Measurements from ENCODE around the gene ADRM1.

Gene ADRM1

DNA sequence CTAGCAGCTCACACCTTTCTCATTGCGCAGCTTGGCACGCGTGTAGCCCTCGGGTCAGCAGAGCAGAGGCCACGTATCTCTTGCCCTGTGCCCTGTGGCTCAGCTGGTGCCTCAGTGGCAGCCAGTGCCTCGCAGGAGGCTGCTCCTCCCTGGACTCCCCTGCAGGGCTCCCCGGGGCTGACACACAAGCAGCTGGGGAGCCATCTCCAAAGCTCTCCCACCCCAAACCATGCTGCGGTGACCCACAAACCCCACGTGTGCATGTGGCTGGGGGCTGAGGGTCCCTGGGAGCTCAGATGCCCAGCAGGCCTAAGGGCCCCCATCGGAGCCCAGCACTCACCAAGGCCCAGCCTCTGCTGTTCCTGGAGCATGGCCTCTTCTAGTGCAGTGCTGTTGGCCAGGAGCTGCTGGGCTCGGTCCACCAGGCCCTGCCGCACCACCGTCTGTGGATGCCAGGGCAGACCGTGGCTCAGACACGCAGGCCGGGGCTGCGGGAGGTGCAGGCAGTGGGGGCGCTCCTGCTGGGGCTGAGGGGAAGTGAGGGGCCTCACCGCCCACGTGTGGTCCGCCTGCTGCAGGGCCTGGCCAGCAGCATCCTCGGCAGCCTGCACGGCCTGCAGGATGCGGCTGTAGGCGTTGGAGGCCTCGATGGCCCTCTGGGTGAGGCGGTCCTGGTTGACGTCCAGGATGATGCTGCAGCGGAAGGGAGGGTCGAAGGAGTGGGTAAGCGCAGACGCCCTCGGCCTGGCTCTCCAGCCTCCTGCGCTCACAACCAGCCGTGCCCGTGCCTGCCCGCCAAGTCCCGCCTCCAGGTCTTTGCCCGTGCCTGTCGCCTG lies 13.8 kb downstream of the ADRM1 start:
- TF ChIP-seq, protein P1, sequence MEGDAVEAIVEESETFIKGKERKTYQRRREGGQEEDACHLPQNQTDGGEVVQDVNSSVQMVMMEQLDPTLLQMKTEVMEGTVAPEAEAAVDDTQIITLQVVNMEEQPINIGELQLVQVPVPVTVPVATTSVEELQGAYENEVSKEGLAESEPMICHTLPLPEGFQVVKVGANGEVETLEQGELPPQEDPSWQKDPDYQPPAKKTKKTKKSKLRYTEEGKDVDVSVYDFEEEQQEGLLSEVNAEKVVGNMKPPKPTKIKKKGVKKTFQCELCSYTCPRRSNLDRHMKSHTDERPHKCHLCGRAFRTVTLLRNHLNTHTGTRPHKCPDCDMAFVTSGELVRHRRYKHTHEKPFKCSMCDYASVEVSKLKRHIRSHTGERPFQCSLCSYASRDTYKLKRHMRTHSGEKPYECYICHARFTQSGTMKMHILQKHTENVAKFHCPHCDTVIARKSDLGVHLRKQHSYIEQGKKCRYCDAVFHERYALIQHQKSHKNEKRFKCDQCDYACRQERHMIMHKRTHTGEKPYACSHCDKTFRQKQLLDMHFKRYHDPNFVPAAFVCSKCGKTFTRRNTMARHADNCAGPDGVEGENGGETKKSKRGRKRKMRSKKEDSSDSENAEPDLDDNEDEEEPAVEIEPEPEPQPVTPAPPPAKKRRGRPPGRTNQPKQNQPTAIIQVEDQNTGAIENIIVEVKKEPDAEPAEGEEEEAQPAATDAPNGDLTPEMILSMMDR (IDR thresholded peaks at IDR 0.05; ENCODE audit: low read depth, low read length) = no peak
- DNase-seq (ENCODE audit: low read depth, low spot score) = no peak
- in situ Hi-C loops (cut with HindIII; ENCODE audit: low sequenced_read_pairs) = no loop called here
- no peak overlapping the region for H3K4me3 ChIP-seq (ENCODE audit: low read depth, low read length)

DNA sequence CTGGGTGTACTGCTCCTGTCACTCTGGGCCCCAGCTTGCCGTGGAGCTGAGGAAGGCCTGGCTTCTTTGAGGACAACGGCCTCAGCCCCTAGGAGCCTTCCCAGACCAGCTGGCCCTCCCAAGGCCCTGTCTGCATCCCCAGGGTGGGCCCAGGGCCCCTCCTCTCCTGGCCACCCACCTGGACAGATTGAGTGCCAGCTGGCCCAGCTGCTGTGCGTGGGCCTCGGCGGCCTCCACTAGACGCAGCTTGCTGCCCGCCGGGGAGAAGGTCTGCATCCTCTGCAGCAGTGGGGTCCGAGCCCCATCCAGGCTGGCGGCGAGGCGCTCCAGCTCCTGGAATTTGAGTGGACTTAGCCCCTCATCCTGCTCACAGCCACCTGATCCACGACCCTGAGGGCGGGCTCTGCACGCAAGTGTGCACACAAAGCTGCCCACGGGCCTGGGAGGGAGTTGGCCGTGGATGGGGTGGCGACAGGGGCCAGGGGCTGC lies 14.4 kb downstream of the ADRM1 start:
- in situ Hi-C loops (cut with HindIII; ENCODE audit: low sequenced_read_pairs) = no loop called here
- TF ChIP-seq, protein P1 (IDR thresholded peaks at IDR 0.05; ENCODE audit: low read depth, low read length) = no peak
- DNase-seq (ENCODE audit: low read depth, low spot score) = no peak
- H3K4me3 ChIP-seq (ENCODE audit: low read depth, low read length) = no peak overlapping the region

DNA sequence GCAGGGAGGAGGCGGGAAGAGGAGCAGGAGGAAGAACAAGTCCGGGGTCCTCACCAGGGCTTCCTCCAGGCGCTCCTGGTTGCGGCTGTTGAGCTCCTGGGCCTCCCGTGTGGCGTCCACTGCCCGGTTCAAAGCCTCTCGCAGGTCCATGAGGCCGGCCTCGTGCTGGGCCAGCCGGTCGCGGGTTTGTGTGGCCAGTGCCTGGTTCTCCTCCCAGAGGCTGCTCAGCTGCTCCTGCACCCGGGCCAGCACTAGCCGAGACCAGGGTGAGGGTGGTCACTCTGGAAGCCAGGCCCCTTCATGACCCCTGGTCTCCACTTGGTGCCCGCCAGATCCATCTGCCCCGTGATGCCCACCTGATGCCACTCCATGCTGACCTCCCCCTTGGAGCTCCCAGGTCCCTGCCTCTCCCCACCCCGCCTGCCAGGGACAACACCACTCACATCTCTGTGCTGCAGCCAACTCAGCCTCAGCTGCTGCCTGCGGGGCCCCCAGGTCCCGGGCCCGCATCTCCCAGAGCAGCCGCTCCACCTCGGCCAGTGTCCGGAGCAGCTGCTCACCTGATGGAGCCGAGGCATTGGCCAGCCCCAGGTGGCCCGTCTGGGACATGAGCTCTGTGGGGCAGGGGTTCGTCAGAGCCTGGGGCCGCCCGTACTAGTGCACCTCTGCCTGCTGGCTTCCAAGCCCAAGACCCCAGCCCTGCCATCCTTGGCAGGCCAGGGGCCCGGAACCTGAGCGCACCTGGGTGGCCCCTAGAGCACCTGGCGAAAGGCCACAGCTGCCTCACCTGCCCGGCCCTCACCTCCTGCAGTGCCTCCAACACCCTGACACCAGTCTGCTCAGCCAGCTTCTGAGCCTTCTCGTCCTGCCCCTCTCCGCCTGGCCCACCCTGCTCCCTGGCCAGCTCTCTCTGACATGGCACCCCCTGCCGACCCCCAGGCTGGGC lies 15.9 kb downstream of the ADRM1 start:
- in situ Hi-C loops (cut with HindIII; ENCODE audit: low sequenced_read_pairs) = no loop called here
- TF ChIP-seq, protein P1 (IDR thresholded peaks at IDR 0.05; ENCODE audit: low read depth, low read length) = no peak
- no peak overlapping the region for H3K4me3 ChIP-seq (ENCODE audit: low read depth, low read length)
- DNase-seq (ENCODE audit: low read depth, low spot score) = no peak

DNA sequence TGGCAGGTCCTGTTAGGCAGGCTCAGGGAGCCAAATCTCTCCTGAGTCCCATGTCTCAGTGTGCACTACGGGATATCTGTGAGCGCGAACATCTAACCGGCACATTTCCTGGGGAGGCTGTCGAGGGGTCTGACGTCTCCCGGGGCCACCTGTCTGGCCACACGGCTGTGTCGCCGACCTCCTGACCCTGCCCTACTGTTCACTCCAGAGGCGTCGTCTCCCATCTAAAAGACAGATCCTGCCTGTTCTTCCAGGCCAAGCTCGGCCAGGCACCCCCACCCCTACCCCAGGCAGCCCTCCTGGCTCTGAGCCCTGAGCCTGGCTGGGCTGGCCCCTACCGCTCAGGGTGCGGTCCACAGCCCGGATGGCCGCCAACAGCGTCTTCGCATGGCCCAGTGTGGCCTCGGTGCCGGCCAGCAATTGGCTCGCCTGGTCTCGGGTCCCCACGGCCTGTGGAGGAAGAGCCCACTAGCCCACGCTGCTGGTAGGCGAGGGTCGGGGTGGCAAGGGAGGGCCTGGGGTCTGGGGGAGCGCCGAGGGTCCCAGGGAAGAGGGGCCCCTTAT lies 16.6 kb downstream of the ADRM1 start:
- no peak overlapping the region for H3K4me3 ChIP-seq (ENCODE audit: low read depth, low read length)
- in situ Hi-C loops (cut with HindIII; ENCODE audit: low sequenced_read_pairs) = no loop called here
- no peak for DNase-seq (ENCODE audit: low read depth, low spot score)
- TF ChIP-seq, protein P1 (IDR thresholded peaks at IDR 0.05; ENCODE audit: low read depth, low read length) = no peak

DNA sequence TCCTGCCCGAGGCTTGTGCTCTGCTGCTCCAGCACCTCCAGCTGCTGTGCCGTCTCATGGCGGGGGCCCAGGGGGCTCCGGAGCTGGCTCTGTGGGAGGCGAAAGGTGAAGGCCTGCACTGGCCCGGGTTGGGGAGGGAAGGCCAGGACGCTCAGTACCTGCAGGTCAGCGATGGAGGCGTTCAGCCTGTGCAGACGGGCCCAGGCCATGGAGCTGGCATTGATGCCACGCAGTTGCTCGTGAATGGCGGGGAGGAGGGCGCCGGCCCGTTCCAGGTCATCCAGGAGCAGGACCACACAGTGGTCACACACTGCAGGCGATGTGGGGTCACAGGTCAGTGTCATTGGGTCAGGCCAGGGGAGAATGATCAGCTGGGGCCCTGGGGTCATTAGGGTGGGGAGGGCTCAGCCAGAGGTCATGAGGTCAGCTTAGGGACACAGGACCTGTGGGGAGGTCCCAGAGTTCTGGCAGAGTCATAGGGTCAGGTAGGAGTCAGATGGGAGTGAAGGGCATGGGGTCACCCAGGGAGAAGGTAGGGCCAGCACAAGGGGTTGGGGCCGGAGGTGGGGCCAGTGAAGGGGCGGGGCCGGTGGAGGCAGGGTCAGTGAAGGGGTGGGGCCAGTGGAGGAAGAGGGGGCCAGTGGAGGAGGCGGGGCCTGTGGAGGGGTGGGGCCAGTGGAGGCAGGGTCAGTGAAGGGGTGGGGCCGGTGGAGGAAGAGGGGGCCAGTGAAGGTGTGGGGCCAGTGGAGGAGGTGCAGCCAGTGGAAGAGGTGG lies 18.0 kb downstream of the ADRM1 start:
- TF ChIP-seq, protein P1 (IDR thresholded peaks at IDR 0.05; ENCODE audit: low read depth, low read length) = no peak
- no peak for DNase-seq (ENCODE audit: low read depth, low spot score)
- in situ Hi-C loops (cut with HindIII; ENCODE audit: low sequenced_read_pairs) = no loop called here

More for the DNA sequence above, 18.0 kb downstream of the ADRM1 start:
- H3K4me3 ChIP-seq (ENCODE audit: low read depth, low read length) = no peak overlapping the region

Measured in astrocyte of the spinal cord (primary cell).